Smooth muscle cell (in vitro differentiated cells): ENCODE results near the gene RABL3. TPM values are rescaled to one million over a fixed set of nuclear protein-coding genes. Genes with fewer than 3 reads are reported as not detected.

Experiments used
- DNase-seq: peaks from one replicate; lab custom pipeline; 2025; ENCODE audit not compliant: unreplicated experiment; lab: John Stamatoyannopoulos, UW
- H2AFZ ChIP-seq: fragments of 200-600 bp; sonication (generic); 2 replicates; pipeline ENCODE4 v1.6.0; 2016; ENCODE audit warnings: antibody characterized with exemption, low read depth, mild to moderate bottlenecking
- H3F3A ChIP-seq: fragments of 200-600 bp; sonication (generic); 2 replicates; pipeline ENCODE4 v1.6.0; 2017; ENCODE audit warnings: antibody characterized with exemption, low read depth
- H3K27ac ChIP-seq: fragments of 200-600 bp; sonication (generic); 2 replicates; pipeline ENCODE4 v1.5.1; 2016; ENCODE audit warnings: low read depth, mild to moderate bottlenecking
- H3K27me3 ChIP-seq: fragments of 200-600 bp; sonication (generic); 2 replicates; pipeline ENCODE4 v1.6.1; 2016; ENCODE audit warnings: low read depth, mild to moderate bottlenecking
- H3K36me3 ChIP-seq: fragments of 200-600 bp; sonication (generic); 2 replicates; pipeline ENCODE4 v1.5.1; 2016; ENCODE audit warnings: low read depth
- H3K4me1 ChIP-seq: fragments of 200-600 bp; sonication (generic); 2 replicates; pipeline ENCODE4 v1.5.1; 2016; ENCODE audit warnings: low read depth
- H3K4me2 ChIP-seq: fragments of 200-600 bp; sonication (generic); 2 replicates; pipeline ENCODE4 v1.6.0; 2016; ENCODE audit warnings: mild to moderate bottlenecking
- H3K4me3 ChIP-seq: fragments of 200-600 bp; sonication (generic); 2 replicates; pipeline ENCODE4 v1.5.1; 2016; ENCODE audit warnings: mild to moderate bottlenecking
- H3K79me2 ChIP-seq: fragments of 200-600 bp; sonication (generic); 2 replicates; pipeline ENCODE4 v1.6.0; 2016; ENCODE audit warnings: low read depth, mild to moderate bottlenecking
- H3K9ac ChIP-seq: fragments of 200-600 bp; sonication (generic); 2 replicates; pipeline ENCODE4 v1.6.0; 2016; ENCODE audit warnings: low read depth
- H3K9me3 ChIP-seq: fragments of 200-600 bp; sonication (generic); replicated peaks from 2 replicates; pipeline ENCODE4 v1.5.1; 2016; ENCODE audit warnings: low read depth
- H4K20me1 ChIP-seq: fragments of 200-600 bp; sonication (generic); 2 replicates; pipeline ENCODE4 v1.6.0; 2016; ENCODE audit warnings: low read depth
- WGBS: methylation state at CpG from one replicate; pipeline ENCODE4 v1.1.7; 2016; ENCODE audit warnings: low lambda C conversion rate; 5-methylcytosine and 5-hydroxymethylcytosine counted together
- polyA plus RNA-seq: library from polyadenylated mRNA; unstranded; fragments of >200 nt; fragmentation: Nextera tagmentation; extraction: Ambion mirVana; gene quantifications from 2 replicates; pipeline ENCODE4 v1.2.1, GENCODE V29; 2016
- total RNA-seq: library from RNA; depleted of rRNA; stranded (reverse); fragments of >200 nt; gene quantifications from 2 replicates; pipeline ENCODE4 v1.2.3, GENCODE V29; 2014
- TF ChIP-seq, protein P1 (sequence below): fragments of 200-600 bp; sonication (generic); IDR thresholded peaks from 2 replicates; pipeline ENCODE4 v1.5.1; 2017; ENCODE audit warnings: borderline replicate concordance, mild to moderate bottlenecking, antibody characterized with exemption; ENCODE audit not compliant: insufficient read depth, poor library complexity, severe bottlenecking

Gene RABL3
- total and polyA plus RNA-seq, 2 experiments from 2014 or later = 29.5 to 33.5 TPM

DNA sequence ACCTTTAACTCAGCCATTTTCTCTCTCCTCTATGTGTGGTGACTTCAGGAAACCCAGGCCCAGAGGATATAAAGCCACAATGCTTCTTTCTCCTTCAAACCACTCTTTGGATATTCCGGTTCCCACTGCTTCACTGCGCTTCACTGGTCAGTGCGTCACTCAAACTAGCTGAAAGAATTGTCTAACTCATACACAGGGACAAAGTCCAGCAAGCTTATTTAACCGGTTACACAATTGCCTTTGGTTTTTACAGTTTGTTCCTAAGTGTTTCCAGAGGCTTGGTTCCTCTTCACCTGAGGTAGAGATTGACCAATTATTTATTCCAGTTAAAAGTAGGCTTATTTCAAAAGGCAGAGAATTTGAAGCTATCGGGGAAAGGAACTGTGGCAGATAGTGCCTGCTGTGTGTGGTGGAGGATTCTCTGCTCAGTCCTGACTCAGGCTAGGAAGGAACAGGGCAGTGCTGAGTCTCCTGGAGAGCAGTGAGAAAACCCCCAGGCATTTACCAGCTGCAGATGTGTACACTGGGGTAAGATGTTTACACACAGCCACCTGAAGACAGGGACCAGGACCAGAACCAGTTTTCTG, 60.1 kb downstream of the RABL3 start, which contains the start of gene HGD:
TSS of gene HGD (minus strand) at position 145 of the 587 bp plus-strand sequence. CDS start at position 17, 128 bp downstream.
- H3K4me3 ChIP-seq = peak within 1 kb of the TSS; percentile 34
- H3K9ac ChIP-seq = no peak within 1 kb of the TSS
- no peaks in the 10 kb centered on the region for H3K79me2 ChIP-seq
- H3K9me3 ChIP-seq = no peaks in the 10 kb centered on the region
- H3F3A ChIP-seq = no peaks in the 10 kb centered on the region
- H3K27me3 ChIP-seq = no peaks in the 10 kb centered on the region
- H3K27ac ChIP-seq = no peak within 1 kb of the TSS
- H2AFZ ChIP-seq = no peak within 1 kb of the TSS
- H3K36me3 ChIP-seq = no peaks in the 10 kb centered on the region
- H3K4me1 ChIP-seq = peaks cover 12% of the 10 kb centered on the region
- H3K4me2 ChIP-seq = no peak within 1 kb of the TSS
- H4K20me1 ChIP-seq = no peaks in the 10 kb centered on the region
- TF ChIP-seq, protein P1, sequence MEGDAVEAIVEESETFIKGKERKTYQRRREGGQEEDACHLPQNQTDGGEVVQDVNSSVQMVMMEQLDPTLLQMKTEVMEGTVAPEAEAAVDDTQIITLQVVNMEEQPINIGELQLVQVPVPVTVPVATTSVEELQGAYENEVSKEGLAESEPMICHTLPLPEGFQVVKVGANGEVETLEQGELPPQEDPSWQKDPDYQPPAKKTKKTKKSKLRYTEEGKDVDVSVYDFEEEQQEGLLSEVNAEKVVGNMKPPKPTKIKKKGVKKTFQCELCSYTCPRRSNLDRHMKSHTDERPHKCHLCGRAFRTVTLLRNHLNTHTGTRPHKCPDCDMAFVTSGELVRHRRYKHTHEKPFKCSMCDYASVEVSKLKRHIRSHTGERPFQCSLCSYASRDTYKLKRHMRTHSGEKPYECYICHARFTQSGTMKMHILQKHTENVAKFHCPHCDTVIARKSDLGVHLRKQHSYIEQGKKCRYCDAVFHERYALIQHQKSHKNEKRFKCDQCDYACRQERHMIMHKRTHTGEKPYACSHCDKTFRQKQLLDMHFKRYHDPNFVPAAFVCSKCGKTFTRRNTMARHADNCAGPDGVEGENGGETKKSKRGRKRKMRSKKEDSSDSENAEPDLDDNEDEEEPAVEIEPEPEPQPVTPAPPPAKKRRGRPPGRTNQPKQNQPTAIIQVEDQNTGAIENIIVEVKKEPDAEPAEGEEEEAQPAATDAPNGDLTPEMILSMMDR = no peak
- no peak for DNase-seq
- WGBS = 94% methylated on average over 5 of the region's 5 CpGs

- H3F3A ChIP-seq = no peaks in the 10 kb centered on the region
- H3K36me3 ChIP-seq = no peaks in the 10 kb centered on the region
- peak overlapping the region; percentile 34 for H3K4me3 ChIP-seq
- TF ChIP-seq, protein P1 = no peak
- H4K20me1 ChIP-seq = no peaks in the 10 kb centered on the region
- WGBS = 95% methylated on average over 4 of the region's 4 CpGs
- DNase-seq = no peak
- no peaks in the 10 kb centered on the region for H3K79me2 ChIP-seq
- no peaks in the 10 kb centered on the region for H3K27me3 ChIP-seq
- no peak overlapping the region for H3K27ac ChIP-seq
- no peaks in the 10 kb centered on the region for H3K9me3 ChIP-seq
- H3K4me1 ChIP-seq = peaks cover 12% of the 10 kb centered on the region
- H3K9ac ChIP-seq = no peak overlapping the region
- no peak overlapping the region for H2AFZ ChIP-seq
- H3K4me2 ChIP-seq = no peak overlapping the region
Observed at GRCh38 chr3:120681506-120682038, 60.7 kb downstream of the RABL3 start.

DNA sequence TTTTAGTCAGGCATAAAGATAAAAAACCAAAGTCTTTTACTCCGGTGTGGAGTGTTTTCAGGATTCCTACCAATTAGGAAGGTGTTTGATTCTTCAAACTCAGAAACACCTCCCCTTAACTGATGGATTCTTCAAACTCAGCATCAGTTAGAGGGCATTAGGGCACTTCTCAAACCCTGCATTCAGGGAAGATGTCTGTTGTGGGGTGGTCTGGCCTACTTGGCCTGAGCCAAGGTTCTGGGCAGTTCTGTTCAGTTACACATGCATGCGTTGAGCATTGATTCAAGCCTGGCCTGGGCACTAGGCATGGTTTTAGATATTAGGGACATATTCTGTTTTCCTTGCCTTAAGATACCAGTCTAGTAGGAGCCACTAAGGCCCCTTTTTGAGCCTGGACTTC, 61.3 kb downstream of the RABL3 start:
- H3K27ac ChIP-seq = no peak overlapping the region
- WGBS = 95% methylated on average over 2 of the region's 2 CpGs
- H3K4me2 ChIP-seq = no peak overlapping the region
- H3K9ac ChIP-seq = no peak overlapping the region
- no peaks in the 10 kb centered on the region for H3K79me2 ChIP-seq
- peak overlapping the region; percentile 34 for H3K4me3 ChIP-seq
- TF ChIP-seq, protein P1 = no peak
- no peaks in the 10 kb centered on the region for H3F3A ChIP-seq
- peaks cover 12% of the 10 kb centered on the region for H3K4me1 ChIP-seq
- DNase-seq = no peak
- no peaks in the 10 kb centered on the region for H3K27me3 ChIP-seq
- H3K9me3 ChIP-seq = no peaks in the 10 kb centered on the region
- H2AFZ ChIP-seq = no peak overlapping the region
- H3K36me3 ChIP-seq = no peaks in the 10 kb centered on the region
- H4K20me1 ChIP-seq = no peaks in the 10 kb centered on the region
